GM12872 (cell line): ENCODE results near the gene OR6V1.
A peak's percentile ranks its signal among the peaks of the same experiment; 100 is the strongest.

ENCODE experiments used
- TF ChIP-seq, protein P1 (sequence below): IDR thresholded peaks from 3 replicates; pipeline ENCODE4 v1.5.1; 2011; ENCODE audit warnings: low read depth, mild to moderate bottlenecking, low read length, moderate library complexity; ENCODE audit not compliant: insufficient read depth

The OR6V1 gene, protein sequence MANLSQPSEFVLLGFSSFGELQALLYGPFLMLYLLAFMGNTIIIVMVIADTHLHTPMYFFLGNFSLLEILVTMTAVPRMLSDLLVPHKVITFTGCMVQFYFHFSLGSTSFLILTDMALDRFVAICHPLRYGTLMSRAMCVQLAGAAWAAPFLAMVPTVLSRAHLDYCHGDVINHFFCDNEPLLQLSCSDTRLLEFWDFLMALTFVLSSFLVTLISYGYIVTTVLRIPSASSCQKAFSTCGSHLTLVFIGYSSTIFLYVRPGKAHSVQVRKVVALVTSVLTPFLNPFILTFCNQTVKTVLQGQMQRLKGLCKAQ

DNA sequence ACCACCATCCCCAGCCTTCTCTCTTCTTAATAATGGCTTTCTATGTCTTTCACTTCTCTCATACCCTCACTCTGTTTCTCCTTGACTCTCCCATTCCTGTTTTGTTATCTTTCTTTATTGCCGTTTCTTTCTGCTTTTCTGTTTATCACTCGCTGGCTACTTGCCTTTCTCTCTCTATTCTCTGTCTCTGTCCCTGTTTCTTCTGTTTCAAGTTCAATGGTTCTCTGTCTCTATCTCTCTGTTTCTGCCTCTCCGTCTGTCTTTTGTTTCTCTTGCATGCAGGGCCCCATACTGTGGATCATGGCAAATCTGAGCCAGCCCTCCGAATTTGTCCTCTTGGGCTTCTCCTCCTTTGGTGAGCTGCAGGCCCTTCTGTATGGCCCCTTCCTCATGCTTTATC lies at the start of gene OR6V1:
TSS of gene OR6V1 (plus strand) at position 301 of the 400 bp plus-strand sequence. CDS start at position 301, 0 bp downstream.
- TF ChIP-seq, protein P1, sequence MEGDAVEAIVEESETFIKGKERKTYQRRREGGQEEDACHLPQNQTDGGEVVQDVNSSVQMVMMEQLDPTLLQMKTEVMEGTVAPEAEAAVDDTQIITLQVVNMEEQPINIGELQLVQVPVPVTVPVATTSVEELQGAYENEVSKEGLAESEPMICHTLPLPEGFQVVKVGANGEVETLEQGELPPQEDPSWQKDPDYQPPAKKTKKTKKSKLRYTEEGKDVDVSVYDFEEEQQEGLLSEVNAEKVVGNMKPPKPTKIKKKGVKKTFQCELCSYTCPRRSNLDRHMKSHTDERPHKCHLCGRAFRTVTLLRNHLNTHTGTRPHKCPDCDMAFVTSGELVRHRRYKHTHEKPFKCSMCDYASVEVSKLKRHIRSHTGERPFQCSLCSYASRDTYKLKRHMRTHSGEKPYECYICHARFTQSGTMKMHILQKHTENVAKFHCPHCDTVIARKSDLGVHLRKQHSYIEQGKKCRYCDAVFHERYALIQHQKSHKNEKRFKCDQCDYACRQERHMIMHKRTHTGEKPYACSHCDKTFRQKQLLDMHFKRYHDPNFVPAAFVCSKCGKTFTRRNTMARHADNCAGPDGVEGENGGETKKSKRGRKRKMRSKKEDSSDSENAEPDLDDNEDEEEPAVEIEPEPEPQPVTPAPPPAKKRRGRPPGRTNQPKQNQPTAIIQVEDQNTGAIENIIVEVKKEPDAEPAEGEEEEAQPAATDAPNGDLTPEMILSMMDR: no peak

DNA sequence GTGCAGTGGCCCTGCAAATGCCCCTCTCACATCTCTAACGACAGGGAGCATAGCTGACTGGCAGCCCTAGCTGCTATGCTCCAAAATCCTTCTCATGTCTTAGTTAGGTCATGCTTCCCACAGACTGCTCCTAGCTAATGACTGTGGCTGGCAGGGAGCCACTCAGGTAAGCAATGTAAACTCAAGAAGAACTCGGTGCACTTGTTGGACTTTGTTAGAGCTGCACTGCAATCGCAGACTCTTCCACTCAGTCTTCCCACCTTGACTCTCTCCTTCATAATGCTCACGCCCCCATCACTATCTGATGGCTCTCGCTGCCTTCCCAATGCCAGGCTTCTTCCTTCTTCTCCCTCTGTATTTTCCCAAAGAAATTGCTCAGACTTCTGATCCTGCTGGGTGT lies 49.2 kb upstream of the OR6V1 start:
- TF ChIP-seq, protein P1: no peak

DNA sequence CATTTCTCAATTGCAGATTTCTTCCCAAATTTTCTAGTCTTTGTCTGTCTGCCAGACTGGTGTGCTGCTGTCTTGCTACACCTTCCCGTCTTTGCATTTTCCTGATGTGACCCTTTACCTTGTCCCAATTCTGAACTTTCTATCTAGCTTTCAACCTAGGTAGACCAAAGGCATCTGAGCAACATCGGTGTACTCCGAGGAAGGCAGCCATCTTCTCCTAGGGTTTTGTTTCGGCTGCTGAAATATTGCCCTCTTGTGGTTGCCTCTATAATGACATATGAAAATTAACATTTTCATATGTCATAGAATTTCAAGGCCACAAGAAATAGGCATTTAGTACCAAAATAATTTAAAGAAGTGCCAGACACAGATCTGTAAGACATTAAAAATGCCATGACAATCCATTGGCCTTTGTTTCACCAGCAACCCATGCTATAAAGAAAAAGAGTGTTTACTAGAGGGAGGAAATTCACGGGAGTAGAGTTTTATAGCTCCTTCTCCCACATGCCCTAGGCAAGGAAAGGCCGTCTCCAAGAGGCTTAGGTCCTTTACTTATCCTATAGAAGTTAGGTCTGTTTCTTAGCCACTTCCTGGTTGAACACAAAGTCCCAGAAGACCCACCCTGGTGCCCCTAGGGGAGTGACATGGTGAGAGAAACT lies 48.6 kb upstream of the OR6V1 start:
- TF ChIP-seq, protein P1: peak; percentile 60

DNA sequence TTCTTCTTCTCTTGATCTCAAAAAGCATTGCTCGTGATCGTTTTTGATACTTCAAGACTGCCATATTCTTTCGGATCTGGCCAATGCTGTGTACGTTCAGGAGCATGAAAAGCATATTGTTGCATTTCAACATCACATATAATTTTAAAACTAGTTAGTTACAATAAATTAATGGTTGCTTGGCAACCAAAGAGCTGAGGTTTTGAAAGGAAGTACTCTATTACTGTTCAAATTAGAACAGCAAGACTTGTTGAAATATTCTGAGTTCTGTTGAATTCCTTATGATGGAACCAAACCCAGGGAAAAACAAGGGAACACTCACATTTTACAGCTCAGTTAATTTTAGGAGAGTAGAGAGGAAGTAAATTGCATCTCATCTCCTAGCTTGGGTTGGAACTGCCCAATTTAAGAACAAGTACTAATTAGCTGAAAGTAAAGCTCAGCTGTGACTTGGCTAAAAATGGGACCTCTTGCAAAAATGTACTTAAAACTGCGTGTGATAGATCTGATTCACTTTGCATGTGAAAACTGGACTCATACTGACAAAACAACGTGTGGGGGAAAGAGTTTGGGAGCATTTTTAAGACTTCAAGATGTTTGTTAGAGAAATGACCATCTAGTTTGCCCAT lies 46.4 kb upstream of the OR6V1 start:
- TF ChIP-seq, protein P1: no peak

DNA sequence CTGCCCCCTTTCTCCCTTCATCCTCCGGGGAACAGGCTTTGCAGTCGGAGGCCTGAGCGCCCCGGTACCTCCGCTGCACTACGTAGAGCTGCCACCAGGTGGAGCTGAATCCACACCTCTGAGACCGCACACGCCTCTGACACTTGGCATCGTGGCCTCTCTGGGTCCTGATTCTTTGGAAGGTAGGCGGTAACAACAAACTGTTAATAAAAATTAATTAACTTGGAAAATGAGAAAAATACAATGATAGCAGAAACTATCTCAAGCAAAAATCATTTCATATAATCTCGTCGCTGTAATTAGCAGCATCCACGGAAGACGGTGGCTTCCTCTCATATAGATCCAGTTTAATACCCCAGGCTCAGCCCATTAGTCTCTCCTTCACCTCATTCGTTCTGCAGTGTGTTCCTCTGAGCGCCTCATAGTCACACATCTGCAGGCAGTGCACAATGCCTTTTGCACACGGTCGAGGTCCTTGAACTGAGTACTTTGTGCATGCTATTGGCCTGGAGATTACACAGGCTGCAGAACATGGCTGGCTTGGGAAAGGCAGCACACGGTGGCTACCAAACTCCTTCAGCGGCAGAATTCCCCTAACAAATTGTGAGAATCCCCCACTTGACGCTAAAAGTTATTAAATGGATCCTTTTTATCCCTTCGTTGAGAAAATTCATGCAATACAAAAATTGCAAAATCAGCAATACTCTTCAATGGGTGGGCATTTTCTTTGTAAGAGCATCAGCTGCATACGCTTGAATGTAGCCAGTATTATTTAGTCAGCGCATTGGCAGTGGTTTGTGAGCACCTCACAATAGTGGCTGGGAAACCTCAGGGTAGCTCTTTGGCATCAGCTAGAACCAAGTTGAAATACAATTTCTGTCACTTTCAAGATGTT lies 43.9 kb upstream of the OR6V1 start:
- TF ChIP-seq, protein P1: peak; percentile 92

DNA sequence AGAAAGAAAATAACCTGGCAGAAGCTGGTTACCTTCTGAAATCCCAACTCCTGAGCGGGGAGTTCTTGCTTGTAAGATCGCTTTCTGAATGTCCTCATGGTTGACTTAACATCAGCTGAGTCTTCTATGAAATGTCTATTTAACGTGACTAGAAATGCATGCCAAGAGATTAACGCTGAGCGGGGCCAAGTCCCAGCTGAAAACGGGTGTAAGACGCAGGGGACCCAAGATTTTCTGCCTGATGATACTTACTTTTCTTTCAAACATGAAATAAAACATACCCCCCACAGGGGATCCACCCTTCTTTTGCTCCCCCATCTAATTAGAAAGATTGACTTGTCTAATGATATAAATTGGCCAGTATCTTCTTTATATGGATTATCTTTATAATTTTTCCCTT lies 40.1 kb upstream of the OR6V1 start:
- TF ChIP-seq, protein P1: no peak
